SK-N-SH (cell line): Measurements from ENCODE around the gene WDR35. TPM values are rescaled to one million over a fixed set of nuclear protein-coding genes. Genes with fewer than 3 reads are reported as not detected.

ENCODE experiments used
- CTCF ChIA-PET: fragments of 300-600, 350-600 bp; formaldehyde crosslinking; extraction: SDS; loops from one replicate; lab custom pipeline; 2021; lab: Yijun Ruan, JAX
- POLR2A ChIA-PET: fragments of 350-600 bp; sonication (Branson Sonifier 250); formaldehyde crosslinking; extraction: SDS; loops from one replicate; lab custom pipeline; 2020; ENCODE audit warnings: antibody characterized with exemption, inconsistent platforms; lab: Yijun Ruan, JAX
- DNase-seq: peaks from one replicate; pipeline ENCODE4 v3.0.0; 2012
- H2AFZ ChIP-seq: fragments of 200-600 bp; sonication (generic); 2 replicates; pipeline ENCODE4 v1.8.1; 2016; ENCODE audit warnings: antibody characterized with exemption, mild to moderate bottlenecking, low read depth
- H3F3A ChIP-seq: fragments of 200-600 bp; sonication (generic); replicated peaks from 2 replicates; pipeline ENCODE3; 2016; ENCODE audit warnings: antibody characterized with exemption, mild to moderate bottlenecking; ENCODE audit not compliant: insufficient read depth
- H3K27ac ChIP-seq, 2 experiments: fragments of 200-500 bp in 1 of 2; fragments of 200-600 bp in 1 of 2; sonication (Bioruptor generic) in 1 of 2; sonication (generic), shearing (Covaris generic) in 1 of 2; 2 replicates each; pipeline versions ENCODE4 v1.5.1 to v1.6.1; 2014 to 2016; ENCODE audit warnings: low read depth in 2 of 2, inconsistent platforms in 1 of 2, low read length in 1 of 2, mild to moderate bottlenecking in 1 of 2, mixed read lengths in 1 of 2
- H3K27me3 ChIP-seq: fragments of 200-600 bp; sonication (generic), shearing (Covaris generic); 2 replicates; pipeline ENCODE4 v1.6.1; 2016; ENCODE audit warnings: mixed run types; ENCODE audit not compliant: insufficient read depth
- H3K36me3 ChIP-seq, 2 experiments: fragments of 200-500 bp in 1 of 2; fragments of 200-600 bp in 1 of 2; sonication (Bioruptor generic) in 1 of 2; sonication (generic) in 1 of 2; replicated peaks in 1 of 2; 2 replicates each; pipeline versions ENCODE3 to v1.5.1; 2014 to 2016; ENCODE audit warnings: low read length in 1 of 2, mild to moderate bottlenecking in 1 of 2; ENCODE audit not compliant: insufficient read depth in 2 of 2, control insufficient read depth in 1 of 2
- H3K4me1 ChIP-seq, 2 experiments: fragments of 200-500 bp in 1 of 2; fragments of 200-600 bp in 1 of 2; sonication (Bioruptor generic) in 1 of 2; sonication (generic), shearing (Covaris generic) in 1 of 2; 2 replicates each; pipeline versions ENCODE4 v1.5.1 to v1.6.1; 2014 to 2016; ENCODE audit warnings: low read depth in 1 of 2, low read length in 1 of 2, mixed run types in 1 of 2; ENCODE audit not compliant: insufficient read depth in 2 of 2, control insufficient read depth in 1 of 2
- H3K4me2 ChIP-seq: fragments of 200-600 bp; sonication (generic), shearing (Covaris generic); 2 replicates; pipeline ENCODE4 v1.6.1; 2017; ENCODE audit warnings: mixed run types
- H3K4me3 ChIP-seq, 2 experiments: fragments of 200-500 bp in 1 of 2; fragments of 200-600 bp in 1 of 2; sonication (Bioruptor generic) in 1 of 2; sonication (generic), shearing (Covaris generic) in 1 of 2; 2 replicates each; pipeline versions ENCODE4 v1.5.1 to v1.8.1; 2014 to 2016; ENCODE audit warnings: low read depth in 2 of 2, inconsistent platforms in 1 of 2, low read length in 1 of 2, mild to moderate bottlenecking in 1 of 2, mixed read lengths in 1 of 2, moderate library complexity in 1 of 2
- H3K79me2 ChIP-seq: fragments of 200-600 bp; sonication (generic); 2 replicates; pipeline ENCODE4 v1.8.1; 2017; ENCODE audit warnings: mild to moderate bottlenecking; ENCODE audit not compliant: insufficient read depth
- H3K9ac ChIP-seq: fragments of 200-600 bp; sonication (generic); 2 replicates; pipeline ENCODE4 v1.6.1; 2017; ENCODE audit warnings: mixed run types
- H3K9me2 ChIP-seq: fragments of 200-600 bp; sonication (generic); 2 replicates; pipeline ENCODE4 v1.6.1; 2017; ENCODE audit warnings: mixed run types
- H3K9me3 ChIP-seq: fragments of 200-600 bp; sonication (generic); 2 replicates; pipeline ENCODE4 v1.6.1; 2017; ENCODE audit warnings: mixed run types, mild to moderate bottlenecking, moderate library complexity
- H4K20me1 ChIP-seq: fragments of 200-600 bp; sonication (generic); 2 replicates; pipeline ENCODE4 v1.6.1; 2017; ENCODE audit warnings: mild to moderate bottlenecking, mixed run types; ENCODE audit not compliant: insufficient read depth
- CHD2 ChIP-seq: fragments of 150-350 bp; IDR thresholded peaks from 2 replicates; pipeline ENCODE4 v1.6.1; 2018; ENCODE audit warnings: low read length; ENCODE audit not compliant: partially characterized antibody
- ELF1 ChIP-seq: IDR thresholded peaks from 2 replicates; pipeline ENCODE4 v1.4.0; 2012
- EP300 ChIP-seq, 2 experiments: IDR thresholded peaks; 2 replicates each; pipeline versions ENCODE4 v1.4.0 to v1.6.1; 2012; ENCODE audit warnings: borderline replicate concordance in 1 of 2, low read depth in 1 of 2, low read length in 1 of 2
- EZH2phosphoT487 ChIP-seq: fragments of 200-600 bp; sonication (generic); IDR thresholded peaks from 2 replicates; pipeline ENCODE4 v1.6.1; 2017; ENCODE audit warnings: low read depth, mixed run types, mild to moderate bottlenecking, antibody characterized with exemption, moderate library complexity, borderline replicate concordance
- FOXM1 ChIP-seq: IDR thresholded peaks from 2 replicates; pipeline ENCODE4 v1.4.0; 2012; ENCODE audit warnings: low read depth, mild to moderate bottlenecking
- GATA2 ChIP-seq: sonication (generic); formaldehyde crosslinking; IDR thresholded peaks from 2 replicates; pipeline ENCODE4 v1.5.0; 2020; ENCODE audit warnings: mild to moderate bottlenecking, missing genetic modification reagents
- IRF3 ChIP-seq: fragments of 150-350 bp; IDR thresholded peaks from 2 replicates; pipeline ENCODE4 v1.6.1; 2016; ENCODE audit warnings: mild to moderate bottlenecking, low read depth, low read length
- MAX ChIP-seq: IDR thresholded peaks from 2 replicates; pipeline ENCODE4 v1.4.0; 2012; ENCODE audit warnings: low read depth
- MEF2A ChIP-seq: IDR thresholded peaks from 2 replicates; pipeline ENCODE4 v1.4.0; 2012; ENCODE audit warnings: low read depth, borderline replicate concordance
- MXI1 ChIP-seq: IDR thresholded peaks from 2 replicates; pipeline ENCODE4 v1.6.1; 2012; ENCODE audit warnings: mild to moderate bottlenecking, low read depth, low read length, improper control_type of control experiment
- NFIC ChIP-seq: IDR thresholded peaks from 2 replicates; pipeline ENCODE4 v1.4.0; 2012; ENCODE audit warnings: borderline replicate concordance
- NRF1 ChIP-seq: IDR thresholded peaks from 2 replicates; pipeline ENCODE4 v1.6.1; 2012; ENCODE audit warnings: low read depth, mild to moderate bottlenecking, low read length
- REST ChIP-seq: IDR thresholded peaks from 2 replicates; pipeline ENCODE4 v1.6.1; 2012; ENCODE audit warnings: mild to moderate bottlenecking, low read depth, low read length, moderate library complexity
- RFX5 ChIP-seq: IDR thresholded peaks from 2 replicates; pipeline ENCODE4 v1.6.1; 2012; ENCODE audit warnings: mild to moderate bottlenecking, improper control_type of control experiment, low read length
- SIN3A ChIP-seq: IDR thresholded peaks from 2 replicates; pipeline ENCODE4 v1.6.1; 2012; ENCODE audit warnings: low read depth, mild to moderate bottlenecking, low read length, moderate library complexity, borderline replicate concordance
- SMC3 ChIP-seq: IDR thresholded peaks from 2 replicates; pipeline ENCODE4 v1.6.1; 2012; ENCODE audit warnings: low read depth, low read length, improper control_type of control experiment
- TAF1 ChIP-seq: IDR thresholded peaks from 2 replicates; pipeline ENCODE4 v1.6.1; 2012; ENCODE audit warnings: low read depth, mild to moderate bottlenecking, low read length, moderate library complexity, borderline replicate concordance
- TCF12 ChIP-seq: IDR thresholded peaks from 2 replicates; pipeline ENCODE4 v1.4.0; 2012
- TEAD4 ChIP-seq: IDR thresholded peaks from 2 replicates; pipeline ENCODE4 v1.4.0; 2012; ENCODE audit warnings: mild to moderate bottlenecking, borderline replicate concordance; ENCODE audit not compliant: insufficient read depth
- YY1 ChIP-seq: IDR thresholded peaks from 2 replicates; pipeline ENCODE4 v1.4.0; 2012; ENCODE audit warnings: low read depth, mild to moderate bottlenecking
- ZBTB33 ChIP-seq: IDR thresholded peaks from 2 replicates; pipeline ENCODE4 v1.4.0; 2012; ENCODE audit warnings: low read depth, borderline replicate concordance
- WGBS: methylation state at CpG from one replicate; pipeline ENCODE4 v1.1.6; 2017; ENCODE audit warnings: low lambda C conversion rate; 5-methylcytosine and 5-hydroxymethylcytosine counted together
- polyA plus RNA-seq, 3 experiments: library from polyadenylated mRNA; depleted of rRNA; stranded (reverse); fragments of >200 nt; gene quantifications; 2 replicates each; pipeline ENCODE4 v1.2.3, GENCODE V29; 2012

The WDR35 gene
- polyA plus RNA-seq, 1 of the 3 experiments (the other 2 are of a cell fraction), result 8.6 TPM

GRCh38 chr2:19949071-19949470, 40.8 kb downstream of the WDR35 start:
- Histone ChIP-seq H3K36me3 (peaks cover 58 to 92% of the 10 kb centered on the region in 2 experiments), H4K20me1 (no peaks in the 10 kb centered on the region), H3F3A (peaks cover 9% of the 10 kb centered on the region), H3K79me2 (no peaks in the 10 kb centered on the region), H3K4me2 (no peak overlapping the region; the same call in 1 of the 2 replicates), H3K9ac (no peak overlapping the region), H3K9me2 (no peaks in the 10 kb centered on the region), H3K4me1 (peaks cover 4 to 11% of the 10 kb centered on the region in 2 experiments; a peak in 2 of 4 replicates), H3K27ac (peak overlapping the region in 1 of 2 experiments; percentile 41; a peak in 1 of 4 replicates), H3K4me3 (no peak overlapping the region), H2AFZ (no peak overlapping the region), H3K27me3 (no peaks in the 10 kb centered on the region), H3K9me3 (no peaks in the 10 kb centered on the region)
- ChIA-PET CTCF (interaction anchor here (1.2 kb wide), 1 partner anchor 149 kb away, joined by 3 read pairs; no protein-coding TSS in a partner anchor), POLR2A (no interaction called here)
- TF ChIP-seq NFIC (0 out of 2 replicates have a peak, but pooled peaks have one; percentile 16), SMC3 (no peak)
- DNase-seq, result no peak

GRCh38 chr2:19947184-19947940, 42.5 kb downstream of the WDR35 start:
- CTCF ChIA-PET, result interaction anchor here (0.5 to 2.3 kb wide), 10 partner anchors 8 to 194 kb away, joined by 3 to 14 read pairs (median 3); no protein-coding TSS in a partner anchor
- Histone ChIP-seq H3K9me2 (no peaks in the 10 kb centered on the region), H3F3A (peaks cover 9% of the 10 kb centered on the region), H3K9ac (no peak overlapping the region), H3K27ac (no peak overlapping the region), H3K9me3 (no peaks in the 10 kb centered on the region), H3K4me1 (peaks cover 4 to 7% of the 10 kb centered on the region in 2 experiments; a peak in 2 of 4 replicates), H3K36me3 (peaks cover 58 to 94% of the 10 kb centered on the region in 2 experiments), H3K4me2 (no peak overlapping the region), H4K20me1 (no peaks in the 10 kb centered on the region), H3K4me3 (no peak overlapping the region), H2AFZ (no peak overlapping the region), H3K79me2 (no peaks in the 10 kb centered on the region), H3K27me3 (no peaks in the 10 kb centered on the region)
- no peak for TF ChIP-seq MEF2A
- no peak for TF ChIP-seq FOXM1
- TF ChIP-seq TCF12, result no peak
- no peak for TF ChIP-seq CHD2
- no peak for TF ChIP-seq MAX
- no peak for TF ChIP-seq ZBTB33
- no peak for TF ChIP-seq REST
- no peak for TF ChIP-seq TAF1
- TF ChIP-seq MXI1, result no peak
- TF ChIP-seq EZH2phosphoT487, result no peak
- no peak for TF ChIP-seq TEAD4
- TF ChIP-seq SIN3A, result no peak
- TF ChIP-seq NRF1, result no peak
- TF ChIP-seq EP300 (IDR thresholded peaks at IDR 0.05; ENCODE audit: borderline replicate concordance in 1 of 2, low read depth in 1 of 2, low read length in 1 of 2), result no peak
- no peak for TF ChIP-seq IRF3
- TF ChIP-seq YY1, result no peak
- TF ChIP-seq RFX5, result no peak
- no peak for TF ChIP-seq GATA2 (CRISPR knock-in tag)
- TF ChIP-seq ELF1, result no peak
- over 99% methylated on average over 4 of the region's 4 CpGs for WGBS
- POLR2A ChIA-PET, result no interaction called here
- DNase-seq, result no peak
